SU-DHL-6 (cell line): Measurements from ENCODE around the gene TAPT1.
"Not testable (repeated sequence)": the region's sequence is repeated elsewhere in the genome, so short reads cannot be mapped to it uniquely, and the experiment has no call there.

Experiments used
- H2AFZ ChIP-seq: fragments of 200-600 bp; sonication (generic); 2 replicates; pipeline ENCODE4 v1.6.1; 2014; ENCODE audit warnings: low read depth, mild to moderate bottlenecking, moderate library complexity, mixed read lengths, antibody characterized with exemption, low read length; ENCODE audit not compliant: severe bottlenecking
- H3F3A ChIP-seq: fragments of 200-600 bp; shearing (Covaris generic); 2 replicates; pipeline ENCODE4 v1.6.0; 2016; ENCODE audit warnings: antibody characterized with exemption, mild to moderate bottlenecking; ENCODE audit not compliant: insufficient read depth
- H3K27ac ChIP-seq: fragments of 200-600 bp; sonication (generic); 2 replicates; pipeline ENCODE4 v1.5.1; 2016; ENCODE audit warnings: low read depth, mild to moderate bottlenecking, low read length, moderate library complexity, mixed read lengths
- H3K27me3 ChIP-seq: fragments of 200-600 bp; sonication (generic), shearing (Covaris generic); 2 replicates; pipeline ENCODE4 v1.6.0; 2014; ENCODE audit warnings: mild to moderate bottlenecking, low read length
- H3K36me3 ChIP-seq: fragments of 200-600 bp; sonication (generic); 2 replicates; pipeline ENCODE4 v1.6.1; 2014; ENCODE audit warnings: mild to moderate bottlenecking, low read length, mixed read lengths
- H3K4me2 ChIP-seq: fragments of 300-600, 200-600 bp; shearing (Covaris generic), sonication (generic); 2 replicates; pipeline ENCODE4 v1.6.0; 2014; ENCODE audit warnings: low read length, low read depth, mild to moderate bottlenecking; ENCODE audit not compliant: poor library complexity, severe bottlenecking
- H3K4me3 ChIP-seq: fragments of 200-600 bp; sonication (generic); 2 replicates; pipeline ENCODE4 v1.5.1; 2014; ENCODE audit warnings: antibody characterized with exemption, low read length, mild to moderate bottlenecking, mixed read lengths; ENCODE audit not compliant: insufficient read depth, poor library complexity, severe bottlenecking
- H3K79me2 ChIP-seq: fragments of 200-600 bp; sonication (generic); 2 replicates; pipeline ENCODE4 v1.6.1; 2014; ENCODE audit warnings: mild to moderate bottlenecking, low read length, moderate library complexity; ENCODE audit not compliant: insufficient read depth
- H3K9ac ChIP-seq: fragments of 200-600 bp; sonication (generic); 2 replicates; pipeline ENCODE4 v1.7.0; 2014; ENCODE audit warnings: mild to moderate bottlenecking, low read length
- H3K9me2 ChIP-seq: fragments of 200-600 bp; sonication (generic); replicated peaks from 2 replicates; pipeline ENCODE4 v1.6.1; 2014; ENCODE audit warnings: low read length; ENCODE audit not compliant: insufficient read depth
- H3K9me3 ChIP-seq: fragments of 200-600 bp; sonication (generic); 2 replicates; pipeline ENCODE4 v1.6.1; 2014; ENCODE audit warnings: low read length, mixed read lengths; ENCODE audit not compliant: insufficient read depth
- H4K20me1 ChIP-seq: fragments of 200-600 bp; sonication (generic); 2 replicates; pipeline ENCODE4 v1.6.1; 2014; ENCODE audit warnings: low read depth, mild to moderate bottlenecking, antibody characterized with exemption, low read length, moderate library complexity, mixed read lengths
- EZH2phosphoT487 ChIP-seq: fragments of 200-600 bp; sonication (generic), shearing (Covaris generic); conservative IDR thresholded peaks from 2 replicates; pipeline ENCODE4 v1.6.1; 2018; ENCODE audit warnings: mild to moderate bottlenecking, antibody characterized with exemption, low read length, moderate library complexity, mixed read lengths
- TF ChIP-seq, protein P1 (sequence below): fragments of 200-600 bp; sonication (generic); IDR thresholded peaks from one replicate; pipeline ENCODE4 v1.5.1; 2017; ENCODE audit warnings: antibody characterized with exemption, mild to moderate bottlenecking, low read length, moderate library complexity; ENCODE audit not compliant: insufficient read depth, poor library complexity, severe bottlenecking

TAPT1 gene

DNA sequence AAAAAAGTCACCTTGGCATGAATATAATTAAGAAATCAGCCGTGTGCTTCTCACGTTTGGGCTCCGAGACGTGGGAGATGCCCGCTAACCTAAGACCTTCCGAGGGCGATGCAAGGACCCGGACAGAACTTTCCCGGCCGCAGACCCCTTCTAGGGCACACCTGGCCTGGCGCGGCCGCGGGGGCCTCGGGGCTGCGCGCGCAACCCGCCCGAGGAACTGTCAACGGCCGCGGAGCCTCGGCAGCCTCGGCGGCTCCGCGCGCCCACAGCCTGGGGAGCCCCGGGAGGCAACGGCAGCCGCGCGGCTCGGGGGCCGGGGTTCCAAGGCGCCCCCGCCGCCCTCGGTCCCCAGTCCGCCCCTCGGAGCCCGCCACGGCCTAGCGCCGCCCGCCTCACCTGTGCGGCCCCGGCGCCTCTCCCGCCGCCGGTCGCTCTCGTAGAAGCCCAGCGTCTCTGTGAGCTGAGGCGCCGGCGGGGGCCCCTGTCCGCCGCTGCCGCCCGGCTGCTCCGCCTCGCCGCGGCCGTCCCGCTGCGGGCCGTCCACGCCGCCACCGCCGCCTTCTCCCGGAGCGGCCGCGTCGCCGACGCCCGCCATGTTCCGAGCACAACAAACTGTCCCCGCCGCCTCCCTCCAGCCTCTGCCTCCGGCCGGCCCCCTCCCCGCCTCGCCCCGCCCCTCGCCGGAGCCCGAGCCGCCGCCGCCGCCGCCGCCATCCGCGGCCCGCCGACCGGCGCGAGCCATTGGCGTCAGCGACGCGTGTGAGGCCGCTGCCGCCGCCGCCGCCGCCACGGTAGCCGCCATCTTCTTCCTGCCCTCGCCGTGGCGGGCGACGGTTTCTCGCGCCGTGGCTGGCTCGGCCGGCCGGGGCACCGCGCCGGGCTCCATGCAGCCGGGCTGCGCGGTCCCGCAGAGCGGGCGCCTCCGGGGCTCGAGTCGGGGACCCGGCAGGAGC lies at the start of gene TAPT1:
TSS of gene TAPT1 (minus strand) at position 609 of the 953 bp plus-strand sequence. CDS start at position 595, 14 bp downstream.
- Histone ChIP-seq H3K9me3 (no peaks in the 10 kb centered on the region), H3K27me3 (no peaks in the 10 kb centered on the region), H3K4me3 (peak within 1 kb of the TSS; percentile 70), H3K27ac (peak within 1 kb of the TSS; percentile 49), H3K4me2 (peak within 1 kb of the TSS; percentile 79), H2AFZ (peak within 1 kb of the TSS; percentile 63), H3K9me2 (no peaks in the 10 kb centered on the region), H3K9ac (peak within 1 kb of the TSS; percentile 68), H3K79me2 (peaks cover 10% of the 10 kb centered on the region; the same call in 1 of the 2 replicates), H4K20me1 (no peaks in the 10 kb centered on the region; the same call in 1 of the 2 replicates), H3F3A (peaks cover 17% of the 10 kb centered on the region; the same call in 1 of the 2 replicates), H3K36me3 (no peaks in the 10 kb centered on the region)
- TF ChIP-seq, protein P1, sequence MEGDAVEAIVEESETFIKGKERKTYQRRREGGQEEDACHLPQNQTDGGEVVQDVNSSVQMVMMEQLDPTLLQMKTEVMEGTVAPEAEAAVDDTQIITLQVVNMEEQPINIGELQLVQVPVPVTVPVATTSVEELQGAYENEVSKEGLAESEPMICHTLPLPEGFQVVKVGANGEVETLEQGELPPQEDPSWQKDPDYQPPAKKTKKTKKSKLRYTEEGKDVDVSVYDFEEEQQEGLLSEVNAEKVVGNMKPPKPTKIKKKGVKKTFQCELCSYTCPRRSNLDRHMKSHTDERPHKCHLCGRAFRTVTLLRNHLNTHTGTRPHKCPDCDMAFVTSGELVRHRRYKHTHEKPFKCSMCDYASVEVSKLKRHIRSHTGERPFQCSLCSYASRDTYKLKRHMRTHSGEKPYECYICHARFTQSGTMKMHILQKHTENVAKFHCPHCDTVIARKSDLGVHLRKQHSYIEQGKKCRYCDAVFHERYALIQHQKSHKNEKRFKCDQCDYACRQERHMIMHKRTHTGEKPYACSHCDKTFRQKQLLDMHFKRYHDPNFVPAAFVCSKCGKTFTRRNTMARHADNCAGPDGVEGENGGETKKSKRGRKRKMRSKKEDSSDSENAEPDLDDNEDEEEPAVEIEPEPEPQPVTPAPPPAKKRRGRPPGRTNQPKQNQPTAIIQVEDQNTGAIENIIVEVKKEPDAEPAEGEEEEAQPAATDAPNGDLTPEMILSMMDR, result no peak
- no peak for TF ChIP-seq EZH2phosphoT487

- TF ChIP-seq, protein P1, result no peak
- TF ChIP-seq EZH2phosphoT487, result no peak
- Histone ChIP-seq H3K4me3 (no peak overlapping the region), H3K36me3 (no peaks in the 10 kb centered on the region), H4K20me1 (no peaks in the 10 kb centered on the region), H3K9me3 (no peaks in the 10 kb centered on the region; the same call in 1 of the 2 replicates), H3K27me3 (no peaks in the 10 kb centered on the region), H2AFZ (no peak overlapping the region), H3K27ac (no peak overlapping the region), H3K4me2 (no peak overlapping the region), H3K9ac (no peak overlapping the region), H3F3A (no peaks in the 10 kb centered on the region), H3K9me2 (no peaks in the 10 kb centered on the region), H3K79me2 (no peaks in the 10 kb centered on the region)
These were observed 45.1 kb upstream of the TAPT1 start for GRCh38 chr4:16271411-16271810.

GRCh38 chr4:16270454-16271328 lies 44.4 kb upstream of the TAPT1 start:
- Histone ChIP-seq H3K9ac (no peak overlapping the region), H3F3A (no peaks in the 10 kb centered on the region), H3K27ac (no peak overlapping the region), H4K20me1 (no peaks in the 10 kb centered on the region), H3K9me2 (no peaks in the 10 kb centered on the region), H3K27me3 (no peaks in the 10 kb centered on the region), H3K9me3 (no peaks in the 10 kb centered on the region), H2AFZ (no peak overlapping the region), H3K36me3 (no peaks in the 10 kb centered on the region), H3K4me2 (no peak overlapping the region), H3K4me3 (no peak overlapping the region), H3K79me2 (no peaks in the 10 kb centered on the region)
- no peak for TF ChIP-seq EZH2phosphoT487
- TF ChIP-seq, protein P1, result no peak

DNA sequence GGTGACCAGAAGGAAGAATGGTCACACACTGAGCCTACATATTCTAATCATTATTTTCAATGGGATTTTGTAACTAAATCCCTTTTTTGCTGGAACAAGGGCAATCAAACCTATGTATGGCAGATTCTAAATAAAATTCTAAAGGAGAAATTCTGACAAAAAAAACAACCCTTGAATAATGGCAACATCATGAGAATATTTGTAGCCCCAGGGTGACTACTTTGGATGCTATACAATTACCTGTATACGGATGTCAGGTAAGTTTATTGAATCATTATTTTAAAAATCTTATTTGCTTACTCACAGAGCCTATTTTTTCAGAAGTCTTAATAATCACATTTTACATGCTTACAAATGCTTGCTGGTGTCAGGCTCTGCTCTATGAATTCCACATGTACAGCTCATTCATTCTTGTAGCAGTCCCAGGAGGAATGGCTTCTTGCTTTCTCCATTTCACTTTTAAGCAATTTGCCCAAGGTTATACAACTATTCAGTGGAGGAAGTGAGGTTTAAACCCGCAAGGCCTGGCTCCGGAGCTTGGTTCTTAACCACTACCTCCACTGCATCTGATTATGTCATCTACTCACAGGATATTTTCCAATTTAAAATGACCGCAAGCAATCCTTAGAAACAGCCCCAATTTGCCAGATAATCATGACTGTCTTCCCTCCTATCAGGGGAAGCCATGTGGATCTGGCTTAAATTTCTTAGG lies 43.6 kb upstream of the TAPT1 start:
- not testable (repeated sequence) for H4K20me1 ChIP-seq, H3K79me2 ChIP-seq, H3K36me3 ChIP-seq, H3F3A ChIP-seq, H2AFZ ChIP-seq, H3K27me3 ChIP-seq, H3K9me3 ChIP-seq, H3K4me3 ChIP-seq, H3K9ac ChIP-seq, H3K9me2 ChIP-seq, H3K4me2 ChIP-seq, H3K27ac ChIP-seq
